Stimulated activated CD8-positive, alpha-beta memory T cell treated with anti-CD3 and anti-CD28 coated beads, Interleukin-12 subunit alpha, Interleukin-12 subunit beta, amount 100 ng/mL, for 4 hours (primary cell): ENCODE data around the gene SLCO3A1.

Source experiments
- DNase-seq: peaks from one replicate; pipeline ENCODE4 v3.0.0-alpha.2; 2020; ENCODE audit warnings: low read depth

The SLCO3A1 gene

GRCh38 chr15:92100751-92101150, 247.2 kb downstream of the SLCO3A1 start:
- no peak for DNase-seq

GRCh38 chr15:92101708-92102394, 248.3 kb downstream of the SLCO3A1 start:
- DNase-seq: no peak

DNA sequence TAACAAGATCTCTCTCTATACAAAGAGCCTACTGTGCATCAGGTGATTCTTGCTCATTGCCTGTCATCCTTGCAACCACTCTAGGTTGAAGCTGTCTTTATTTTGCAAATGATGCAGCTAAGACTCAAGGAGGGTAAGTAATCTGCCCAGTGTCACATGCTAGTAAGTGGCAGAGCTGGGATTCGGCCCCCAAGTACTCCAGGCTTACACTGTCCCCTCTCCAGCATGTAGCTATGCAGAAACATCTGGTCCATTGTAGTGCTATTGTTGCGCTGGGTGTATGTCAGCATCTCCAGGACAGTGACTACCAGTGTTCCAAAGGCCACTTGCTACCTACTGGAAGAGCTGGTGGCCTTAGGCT, 248.9 kb downstream of the SLCO3A1 start:
- DNase-seq: no peak

- DNase-seq: no peak
Observed at GRCh38 chr15:92104072-92104471, 250.6 kb downstream of the SLCO3A1 start.

DNA sequence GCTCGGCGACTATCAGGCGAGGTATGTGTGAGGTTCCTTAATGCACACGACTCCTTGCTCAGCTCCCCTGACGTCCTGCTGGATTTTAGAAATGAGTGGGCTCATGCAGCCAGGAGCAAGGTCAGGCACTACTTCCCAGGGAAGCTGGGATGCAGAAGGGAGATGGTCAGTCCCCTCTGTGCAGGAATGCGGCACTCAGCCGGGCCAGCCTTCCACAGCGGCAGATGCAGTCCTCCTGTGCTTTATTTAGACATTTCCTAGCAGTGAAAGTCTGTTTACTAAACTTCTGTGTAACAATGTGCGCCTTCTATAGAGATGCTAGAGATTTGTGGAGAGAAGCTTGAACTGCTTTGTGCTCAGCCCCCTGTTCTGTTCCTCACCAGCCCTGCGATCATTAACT, 252.1 kb downstream of the SLCO3A1 start:
- no peak for DNase-seq

DNA sequence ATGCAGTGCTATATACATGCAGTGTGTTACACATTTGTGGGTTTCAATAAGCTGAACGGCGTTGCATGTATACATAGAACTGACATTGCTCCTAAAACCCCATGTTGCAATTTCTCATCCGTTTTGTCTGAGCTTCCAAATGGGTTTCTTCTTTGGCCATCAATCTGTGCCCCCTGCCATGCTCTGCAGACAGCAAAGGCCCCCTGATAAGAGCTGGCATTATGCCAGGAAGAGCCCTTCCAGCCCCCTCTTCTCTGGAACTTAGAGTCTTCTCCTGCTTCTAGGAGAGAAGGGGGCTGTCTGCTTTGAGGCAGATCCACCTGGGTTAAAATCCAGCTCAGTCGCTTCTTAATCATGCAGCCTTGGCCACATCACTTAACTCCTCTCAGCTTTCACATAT, 254.0 kb downstream of the SLCO3A1 start:
- DNase-seq: no peak

GRCh38 chr15:92109191-92109873, 255.8 kb downstream of the SLCO3A1 start:
- DNase-seq: no peak

- DNase-seq: no peak
Observed at GRCh38 chr15:92111291-92111690, 257.8 kb downstream of the SLCO3A1 start.

- no peak for DNase-seq
Observed at GRCh38 chr15:92111751-92112150, 258.2 kb downstream of the SLCO3A1 start.

GRCh38 chr15:92112180-92112579, 258.7 kb downstream of the SLCO3A1 start:
- no peak for DNase-seq

- DNase-seq: no peak
Observed at GRCh38 chr15:92112711-92113110, 259.2 kb downstream of the SLCO3A1 start.

DNA sequence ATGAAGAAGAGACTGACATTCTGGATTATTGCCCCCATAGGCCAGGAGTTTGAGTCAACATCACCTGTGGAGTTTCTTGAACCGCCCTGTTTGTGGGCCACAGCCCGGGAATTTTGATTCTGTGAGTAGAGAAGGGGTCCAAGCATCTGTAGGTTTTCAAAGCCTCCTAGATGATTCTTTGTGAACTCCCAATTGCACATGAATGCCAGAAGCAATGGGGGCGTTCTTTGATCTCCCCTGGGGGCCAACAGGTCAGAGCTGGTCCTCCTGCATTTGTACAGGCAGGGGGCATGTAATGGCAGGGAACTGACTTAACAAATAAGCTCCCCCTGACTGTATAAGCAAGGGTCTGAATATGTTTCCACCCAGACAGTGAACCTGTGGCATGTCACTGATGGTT, 260.3 kb downstream of the SLCO3A1 start:
- DNase-seq: no peak

DNA sequence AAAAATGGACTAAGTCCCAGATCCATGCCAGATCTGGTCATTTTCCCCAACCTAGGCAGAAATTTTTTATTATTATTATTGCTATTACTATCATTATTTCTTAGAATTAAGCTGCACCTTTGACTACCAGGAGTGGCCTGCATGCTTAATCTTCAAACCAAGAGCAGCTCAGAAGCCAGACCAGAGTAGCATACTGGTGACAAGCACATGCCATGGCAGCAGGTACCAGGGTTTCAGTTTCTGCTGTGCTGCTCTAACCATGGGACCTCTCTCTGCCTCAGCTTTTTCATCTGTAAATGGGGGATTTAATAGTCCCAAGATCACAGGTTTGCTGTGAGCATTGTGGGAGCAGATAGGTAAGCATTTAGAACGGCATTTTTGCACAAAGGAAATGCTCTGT, 262.3 kb downstream of the SLCO3A1 start:
- DNase-seq: no peak

GRCh38 chr15:92116330-92116729, 262.8 kb downstream of the SLCO3A1 start:
- DNase-seq: no peak

DNA sequence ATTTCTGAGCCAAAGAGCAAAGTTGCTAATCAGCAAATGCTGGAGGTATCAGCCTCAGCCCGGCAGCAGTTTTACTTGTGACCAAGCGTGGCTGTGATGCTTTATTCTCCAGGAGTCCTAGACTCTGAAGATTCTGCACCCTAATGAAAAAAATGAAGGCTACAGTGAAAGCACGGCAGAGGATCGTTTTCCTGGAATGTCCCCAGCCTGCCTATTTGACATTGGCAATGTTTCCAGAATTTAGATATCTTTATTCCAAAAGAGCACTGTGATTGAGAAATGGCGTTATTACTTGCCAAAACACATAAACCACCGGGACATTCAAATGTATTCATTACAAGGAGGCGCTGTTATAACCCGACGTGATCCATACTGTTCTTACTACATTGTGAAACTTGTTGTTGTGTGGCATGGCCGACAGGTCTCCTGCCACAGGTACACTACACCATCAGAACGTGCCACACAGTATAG, 263.8 kb downstream of the SLCO3A1 start:
- no peak for DNase-seq

DNA sequence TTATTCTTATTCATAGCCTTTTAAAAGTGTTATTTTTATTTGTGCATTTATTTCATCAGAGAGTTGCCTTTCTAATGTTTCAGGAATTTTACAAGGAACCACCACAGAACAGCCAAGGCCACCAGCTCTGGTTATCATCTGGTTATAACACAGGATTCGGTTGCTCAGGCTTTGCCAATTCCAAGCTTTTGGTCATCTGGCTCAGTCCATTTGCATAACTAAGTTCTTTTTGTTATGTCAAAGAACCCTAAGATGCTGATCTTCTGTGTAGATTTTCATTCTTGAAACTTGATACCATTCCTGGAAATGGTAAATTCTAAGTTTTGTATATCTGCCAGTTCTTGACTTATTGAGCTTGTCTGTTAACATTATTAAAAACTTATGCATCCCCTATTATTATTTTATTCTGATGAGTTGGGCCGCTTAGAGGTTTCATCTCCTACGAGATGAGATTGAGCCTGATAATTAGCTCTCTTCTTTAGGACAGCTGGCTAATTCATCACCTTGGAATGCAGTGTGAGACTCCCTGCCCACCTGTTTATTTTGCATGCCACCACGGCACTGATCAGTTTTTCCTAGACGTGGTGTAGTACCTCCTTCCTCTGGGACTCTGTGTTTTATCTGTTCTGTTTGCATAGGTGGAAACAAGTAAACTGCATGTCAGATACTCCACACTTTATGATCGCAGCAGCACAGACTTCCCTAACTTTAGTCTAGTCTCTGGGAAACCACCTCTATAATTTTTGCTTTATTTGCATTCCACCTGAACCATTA, 264.8 kb downstream of the SLCO3A1 start:
- no peak for DNase-seq

DNA sequence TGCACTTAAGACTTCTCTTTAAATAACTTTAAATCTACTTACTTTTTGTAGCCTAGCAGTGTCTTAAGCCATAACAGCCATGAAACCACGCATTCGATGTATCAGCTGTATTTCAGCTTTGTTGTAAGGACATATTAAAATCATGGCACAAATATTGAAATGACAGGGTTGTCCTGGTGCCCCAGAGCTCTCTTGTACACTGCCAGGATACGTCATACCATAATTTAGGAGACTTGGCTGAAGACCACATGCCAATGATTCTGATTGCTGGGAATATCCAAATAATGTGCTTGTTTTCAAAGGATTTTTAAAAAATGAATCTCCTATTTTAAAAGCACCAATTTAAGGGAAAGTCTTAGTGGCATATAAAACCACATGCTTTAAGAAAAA, 265.4 kb downstream of the SLCO3A1 start:
- no peak for DNase-seq

- no peak for DNase-seq
Observed at GRCh38 chr15:92120094-92120795, 266.7 kb downstream of the SLCO3A1 start.

DNA sequence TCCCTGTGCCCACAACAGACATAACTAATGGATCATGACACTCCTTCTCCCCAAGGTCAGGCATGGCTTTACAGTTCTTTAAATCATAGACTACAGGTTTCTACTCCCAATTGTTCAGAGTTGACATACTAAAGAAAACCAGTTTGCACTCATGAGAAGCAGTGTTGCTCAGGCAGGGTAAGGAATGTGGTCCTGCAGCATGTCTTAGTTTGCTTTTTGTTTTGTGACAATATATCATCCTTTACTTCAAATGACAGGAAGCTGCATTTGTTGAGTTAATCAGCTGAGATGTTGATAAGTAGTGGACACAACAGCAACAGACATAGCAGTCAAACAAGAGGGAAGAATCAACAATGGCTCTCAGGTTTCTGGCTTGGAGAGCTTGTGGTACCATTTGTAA, 267.5 kb downstream of the SLCO3A1 start:
- no peak for DNase-seq

DNA sequence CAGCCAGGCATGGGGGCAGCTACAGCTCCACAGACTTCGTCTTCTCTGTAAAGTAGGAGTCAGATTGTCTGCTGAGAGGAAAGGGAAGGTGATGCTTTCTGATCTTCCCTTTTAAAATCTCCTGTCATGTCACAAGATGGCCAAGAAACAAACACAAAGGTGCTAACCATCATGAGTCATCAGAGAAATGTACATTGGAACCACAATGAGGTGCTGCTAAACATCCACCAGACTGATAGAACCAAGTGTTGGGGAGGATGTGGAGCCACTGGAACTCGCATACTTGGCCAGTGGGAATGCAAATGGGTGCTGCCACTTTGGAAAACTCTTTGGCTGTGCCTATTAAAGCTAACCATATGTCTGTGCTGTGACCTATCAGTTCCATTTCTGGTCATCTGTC, 268.8 kb downstream of the SLCO3A1 start:
- no peak for DNase-seq

DNA sequence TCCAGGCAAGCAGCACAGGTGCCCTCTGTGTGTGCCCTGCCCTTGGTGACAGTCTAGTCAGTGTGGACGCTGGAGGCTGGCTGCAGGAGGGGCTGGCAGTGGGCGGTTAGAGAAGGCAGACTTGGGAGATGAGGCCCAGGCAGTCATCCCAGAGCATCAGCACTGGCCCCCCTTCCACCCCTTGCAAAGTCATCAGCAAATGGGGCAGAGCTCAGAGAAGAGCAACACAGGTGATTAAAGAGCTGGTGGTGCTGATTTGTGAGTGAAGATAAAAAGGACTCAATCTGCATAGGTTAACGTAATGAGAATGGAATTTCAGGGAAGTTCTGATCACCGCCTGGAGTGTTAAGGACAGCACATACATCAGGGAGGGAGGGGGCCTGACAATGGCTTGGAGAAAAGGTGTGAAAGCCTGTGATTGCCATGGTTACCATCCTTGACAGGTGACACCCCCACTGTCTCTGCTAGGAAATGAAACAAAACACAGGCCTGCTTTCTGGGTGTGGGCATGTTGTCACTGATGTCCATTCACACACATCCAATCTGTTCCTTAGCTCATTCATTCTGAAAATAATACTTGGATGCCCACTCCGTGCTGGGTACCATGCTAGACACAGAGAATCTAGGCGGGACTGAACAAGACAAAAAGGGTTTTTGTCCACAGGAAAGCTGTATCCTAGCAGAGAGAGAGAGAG, 270.6 kb downstream of the SLCO3A1 start:
- DNase-seq: no peak

GRCh38 chr15:92124657-92125010, 271.1 kb downstream of the SLCO3A1 start:
- no peak for DNase-seq
